Pons (tissue), 1 donor: ENCODE measurements around the gene CCDC121.

Experiments
- DNase-seq: peaks from one replicate; pipeline ENCODE4 v3.0.0-alpha.2; 2016; ENCODE audit warnings: low spot score

The CCDC121 gene, protein sequence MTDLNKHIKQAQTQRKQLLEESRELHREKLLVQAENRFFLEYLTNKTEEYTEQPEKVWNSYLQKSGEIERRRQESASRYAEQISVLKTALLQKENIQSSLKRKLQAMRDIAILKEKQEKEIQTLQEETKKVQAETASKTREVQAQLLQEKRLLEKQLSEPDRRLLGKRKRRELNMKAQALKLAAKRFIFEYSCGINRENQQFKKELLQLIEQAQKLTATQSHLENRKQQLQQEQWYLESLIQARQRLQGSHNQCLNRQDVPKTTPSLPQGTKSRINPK

DNA sequence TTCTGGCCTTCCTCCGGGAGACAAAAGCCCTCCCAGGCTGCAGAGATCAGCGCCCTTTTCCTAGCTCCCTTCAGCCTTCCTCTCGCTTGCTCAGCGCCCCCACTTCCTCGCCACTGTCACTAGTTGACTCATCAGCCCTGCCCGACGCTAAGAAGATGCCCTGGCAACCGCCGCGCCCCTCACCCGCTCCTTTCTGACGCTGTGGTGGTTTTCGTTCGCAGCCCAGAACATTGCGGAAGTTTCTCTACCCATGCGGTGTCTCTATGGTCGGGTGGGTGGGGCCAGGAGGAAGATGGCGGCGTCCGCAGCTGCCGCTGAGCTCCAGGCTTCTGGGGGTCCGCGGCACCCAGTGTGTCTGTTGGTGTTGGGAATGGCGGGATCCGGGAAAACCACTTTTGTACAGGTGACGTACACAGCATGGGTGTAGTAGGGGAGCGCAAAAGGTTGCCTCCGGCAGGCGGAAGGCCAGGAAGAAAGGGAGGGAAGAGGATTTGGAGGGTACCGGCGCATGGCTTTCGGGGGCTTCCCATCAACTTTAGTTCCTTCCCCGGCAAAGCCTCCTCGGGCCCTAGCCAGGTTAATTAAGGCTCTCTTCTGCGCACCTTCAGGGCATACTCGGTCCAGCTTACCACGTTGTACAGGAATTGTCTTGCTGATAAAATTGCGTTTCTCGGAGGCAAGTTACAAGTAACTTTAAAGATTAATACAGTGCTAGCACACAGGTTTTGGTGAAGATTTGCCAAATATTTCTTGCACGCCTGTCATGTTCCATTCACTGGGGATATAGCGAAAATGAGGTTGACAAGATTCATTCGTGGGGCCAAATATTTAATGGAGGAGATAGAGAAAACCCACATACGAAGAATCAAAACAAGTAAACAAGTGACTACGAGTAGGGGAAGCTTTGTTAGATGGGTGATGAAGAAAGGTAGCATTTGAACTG is at the start of gene CCDC121, which contains the start of gene GPN1:
CCDC121 (minus strand) TSS at position 246 of the 943 bp plus-strand sequence. CDS start 1,213 bp downstream, outside the sequence.
GPN1 (plus strand) TSS at position 284 of the 943 bp plus-strand sequence; CDS start at position 293, 9 bp downstream.
- peak; percentile 86 for DNase-seq

DNA sequence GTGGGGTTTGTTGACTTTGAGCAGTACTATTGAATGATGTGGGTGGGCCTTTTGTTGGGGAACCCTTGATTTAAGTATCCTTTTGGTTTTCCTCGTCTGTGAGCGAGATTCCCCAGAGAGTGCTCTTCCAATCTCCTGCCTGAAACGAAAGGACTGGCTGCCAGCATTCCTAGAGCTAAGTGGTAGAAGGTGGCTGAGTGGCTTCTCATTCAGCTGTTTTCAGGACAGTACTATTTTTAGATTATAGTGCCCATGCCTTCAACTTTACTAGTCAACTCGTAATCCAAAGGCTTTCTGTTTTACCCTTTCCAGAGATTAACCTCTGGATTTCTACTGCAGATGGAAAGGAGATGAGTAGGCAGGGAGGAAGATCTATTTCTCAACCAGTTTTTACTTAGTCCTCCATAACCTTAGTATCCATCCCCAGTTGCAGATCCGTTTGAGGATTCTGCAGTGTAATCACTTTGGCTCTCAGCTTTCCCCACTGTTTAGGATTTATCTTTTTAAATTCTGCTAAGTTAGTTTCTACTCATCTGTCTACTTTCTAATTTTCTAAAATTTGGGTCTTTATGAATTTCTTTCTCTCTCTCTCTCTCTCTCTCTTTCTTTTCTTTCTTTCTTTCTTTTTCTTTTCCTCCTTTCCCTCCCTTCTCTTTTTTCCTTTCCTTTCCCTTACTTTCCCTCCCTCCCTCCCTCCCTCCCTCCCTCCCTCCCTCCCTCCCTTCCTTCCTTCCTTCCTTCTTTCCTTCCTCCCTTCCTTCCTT is 44.1 kb upstream of the CCDC121 start:
- no peak for DNase-seq

DNA sequence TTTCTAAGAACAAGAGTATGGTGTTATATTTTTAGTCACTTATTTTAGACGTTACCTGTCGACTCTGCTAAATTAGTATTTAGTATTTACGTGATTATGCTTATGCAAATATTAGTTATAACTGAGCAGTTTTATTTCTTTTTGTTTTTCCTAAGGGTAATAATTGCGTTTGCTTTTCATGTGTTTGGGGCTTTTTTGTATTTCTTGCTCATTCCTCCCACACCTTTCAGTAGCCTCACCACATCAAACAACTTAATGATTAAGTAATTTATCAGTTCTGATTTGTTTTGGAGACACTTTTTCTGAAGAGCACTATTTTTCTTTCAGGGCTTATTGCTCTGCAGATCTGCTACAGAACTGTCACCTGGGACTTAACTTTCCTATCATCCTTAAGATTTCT is 42.4 kb upstream of the CCDC121 start:
- DNase-seq, result no peak

DNA sequence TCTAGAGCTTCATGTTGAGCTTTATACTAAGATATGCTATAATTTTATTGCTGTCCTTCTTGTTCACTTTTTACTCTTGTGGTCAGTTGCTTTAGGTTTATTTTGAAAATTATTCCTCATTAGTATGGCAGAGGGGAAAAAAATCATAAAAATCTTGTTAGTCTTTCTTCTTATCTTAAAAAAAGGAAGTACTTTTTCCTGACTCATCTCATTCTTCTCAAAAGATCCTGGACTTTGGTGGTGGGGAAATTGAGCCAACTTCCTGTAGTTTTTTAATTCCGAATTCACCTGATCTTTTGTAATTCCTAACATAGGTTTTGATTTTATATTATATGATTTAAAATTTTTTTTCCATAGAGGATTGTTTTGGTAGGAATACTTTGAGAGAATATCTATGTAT is 38.6 kb upstream of the CCDC121 start:
- DNase-seq, result no peak

DNA sequence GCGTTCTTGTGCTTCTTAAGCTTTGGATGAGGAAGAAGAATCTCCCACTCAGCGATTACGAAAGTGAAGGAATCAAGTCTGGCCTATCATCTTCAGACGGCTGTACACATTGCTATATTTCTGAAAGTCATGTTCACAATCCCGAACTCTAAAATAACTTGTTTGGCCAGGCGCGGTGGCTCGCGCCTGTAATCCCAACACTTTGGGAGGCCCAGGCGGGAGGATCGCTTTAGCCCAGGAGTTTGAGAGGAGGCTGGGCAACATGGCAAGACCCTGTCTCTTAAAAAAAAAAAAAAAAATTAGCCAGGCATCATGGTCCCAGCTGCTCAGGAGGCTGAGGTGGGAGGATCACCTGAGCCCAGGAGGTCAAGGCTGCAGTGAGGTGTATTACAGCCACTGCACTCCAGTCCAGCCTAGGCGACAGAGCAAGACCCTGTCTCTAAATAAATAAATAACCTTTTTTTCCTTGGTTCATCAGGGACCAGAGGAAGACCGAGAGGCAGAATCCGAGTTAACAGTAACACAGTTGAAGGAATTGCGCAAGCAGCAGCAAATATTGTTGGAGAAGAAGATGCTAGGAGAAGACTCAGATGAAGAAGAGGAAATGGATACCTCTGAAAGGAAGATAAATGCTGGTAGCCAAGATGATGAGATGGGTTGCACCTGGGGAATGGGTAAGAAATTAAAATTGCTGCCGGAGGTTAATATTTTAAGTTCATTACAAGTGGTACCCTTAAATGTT is 36.0 kb upstream of the CCDC121 start:
- DNase-seq, result no peak

DNA sequence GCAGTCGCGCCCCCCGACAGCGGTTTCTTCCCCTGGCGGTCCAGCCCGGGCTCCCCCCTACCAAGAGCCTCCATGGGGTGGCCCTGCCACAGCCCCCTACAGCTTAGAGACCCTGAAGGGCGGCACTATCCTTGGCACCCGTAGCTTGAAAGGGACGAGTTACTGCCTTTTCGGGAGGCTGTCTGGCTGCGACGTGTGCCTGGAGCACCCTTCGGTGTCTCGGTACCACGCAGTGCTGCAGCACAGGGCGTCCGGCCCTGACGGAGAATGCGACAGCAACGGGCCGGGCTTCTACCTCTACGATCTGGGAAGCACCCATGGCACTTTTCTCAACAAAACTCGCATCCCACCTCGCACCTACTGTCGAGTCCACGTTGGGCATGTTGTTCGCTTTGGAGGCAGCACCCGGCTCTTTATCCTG is 35.4 kb upstream of the CCDC121 start:
- no peak for DNase-seq

DNA sequence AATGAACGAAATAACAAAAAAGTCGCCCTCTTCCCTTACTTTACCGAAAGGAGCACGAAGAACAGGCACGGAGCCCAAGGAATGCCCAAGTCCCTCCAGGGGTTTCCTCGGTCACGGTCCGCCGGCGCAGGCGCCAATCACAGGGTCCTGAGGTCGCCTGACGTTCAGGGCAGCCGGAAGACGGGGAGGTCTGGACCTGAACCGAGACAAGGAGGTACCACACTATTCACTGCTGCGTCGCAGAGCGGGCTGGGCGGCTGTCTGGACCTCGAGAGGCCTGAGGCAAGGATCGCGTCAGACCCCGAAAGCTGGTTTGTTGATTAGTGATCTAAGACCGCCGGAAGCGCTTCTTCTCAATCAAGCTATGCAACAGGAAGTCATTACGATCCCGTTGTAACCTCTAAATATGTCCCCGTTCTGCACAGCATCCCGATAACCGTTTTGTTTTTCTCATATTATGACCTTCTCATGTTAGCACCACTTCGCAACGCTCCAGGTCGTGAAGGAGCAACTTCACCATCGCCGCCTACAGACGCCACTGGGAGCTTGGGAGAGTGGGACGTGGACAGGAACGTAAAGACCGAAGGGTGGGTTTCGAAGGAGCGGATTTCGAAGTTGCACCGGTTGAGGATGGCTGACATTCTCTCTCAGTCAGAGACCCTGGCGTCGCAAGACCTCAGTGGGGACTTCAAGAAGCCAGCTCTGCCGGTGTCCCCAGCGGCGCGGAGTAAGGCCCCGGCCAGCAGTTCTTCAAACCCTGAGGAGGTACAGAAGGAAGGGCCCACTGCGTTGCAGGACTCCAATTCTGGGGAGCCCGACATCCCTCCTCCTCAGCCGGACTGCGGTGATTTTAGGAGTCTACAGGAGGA is 34.7 kb upstream of the CCDC121 start, which contains the start of the genes SLC4A1AP and SUPT7L:
SLC4A1AP (plus strand) TSS at position 605 of the 869 bp plus-strand sequence; CDS start at position 631, 26 bp downstream.
SUPT7L (minus strand) TSS at position 330 of the 869 bp plus-strand sequence. CDS start 1,422 bp downstream, outside the sequence.
- peak; percentile 87 for DNase-seq

DNA sequence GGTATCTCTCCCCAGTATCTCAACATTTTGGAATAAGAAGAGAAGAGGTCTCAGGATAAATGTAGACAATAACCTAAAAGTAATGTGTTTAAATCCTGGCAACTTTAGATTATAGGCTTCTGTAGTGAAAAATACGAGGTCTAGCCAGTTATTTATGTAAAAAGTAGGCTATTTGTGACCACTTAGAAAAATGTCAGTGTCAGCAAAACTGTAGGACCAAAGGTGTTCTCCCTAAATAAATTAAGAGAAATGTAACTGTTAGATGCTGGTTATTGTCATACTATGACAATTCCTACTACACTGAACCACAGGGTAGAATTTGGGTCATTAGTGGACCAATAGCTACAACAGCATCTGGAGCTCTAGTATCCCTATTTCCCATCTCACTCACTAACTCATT is 32.6 kb upstream of the CCDC121 start:
- DNase-seq, result no peak

DNA sequence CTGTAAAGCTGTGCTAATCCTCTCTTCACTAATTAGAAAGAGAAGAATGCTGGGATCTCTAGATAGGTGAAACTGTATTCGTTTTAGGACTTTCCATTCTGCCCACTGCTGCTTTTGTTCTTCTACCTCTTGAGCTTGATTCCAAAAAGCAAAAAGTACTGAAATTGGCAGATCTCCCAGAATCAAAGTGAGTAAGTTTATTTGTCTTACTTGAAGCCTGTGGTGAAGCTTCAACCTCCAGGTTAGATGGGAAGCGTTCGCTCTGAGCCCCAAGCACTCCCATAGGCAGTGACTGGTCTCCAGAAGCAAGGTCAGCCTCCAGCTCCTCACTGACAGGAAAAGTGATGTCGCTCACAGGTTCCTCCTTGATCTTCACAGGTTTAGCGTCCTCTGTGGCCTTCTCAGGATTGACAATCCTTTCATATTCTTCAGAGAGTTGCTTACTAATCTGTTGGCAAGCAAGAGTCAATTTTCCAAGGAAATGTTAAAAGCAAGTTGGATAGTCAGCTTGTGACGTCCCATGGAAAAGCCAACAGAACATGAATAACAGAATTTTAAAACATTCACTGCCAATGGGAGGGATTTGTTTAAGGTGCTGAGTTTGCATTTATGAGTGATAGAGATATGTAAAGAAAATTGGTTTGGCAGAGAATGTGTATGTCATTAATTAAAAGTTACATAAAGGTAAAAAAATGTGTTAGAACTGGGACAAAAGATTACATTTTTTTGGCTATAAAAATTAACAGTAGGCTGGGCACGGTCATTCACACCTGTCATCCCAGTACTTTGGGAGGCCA is 26.5 kb upstream of the CCDC121 start:
- DNase-seq, result peak; percentile 13

DNA sequence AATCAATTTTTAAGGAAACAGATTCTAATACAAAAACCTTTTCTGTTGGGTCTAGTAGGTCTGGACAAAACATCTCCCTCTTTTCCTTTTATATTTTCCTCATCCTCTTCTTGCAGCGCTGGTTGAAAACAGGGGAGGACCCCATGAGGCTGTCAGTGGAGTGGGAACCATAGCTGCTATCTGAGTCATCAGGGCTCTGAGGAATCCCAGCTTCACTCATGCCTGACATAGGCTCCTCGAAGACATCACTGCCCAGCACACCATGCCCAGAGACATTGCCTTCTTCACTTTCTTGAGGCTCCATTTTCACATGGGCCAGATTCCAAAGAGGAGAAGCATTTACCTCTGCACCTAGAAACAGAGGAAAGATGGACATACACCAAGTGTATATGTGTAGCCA is 24.6 kb upstream of the CCDC121 start:
- DNase-seq, result no peak

DNA sequence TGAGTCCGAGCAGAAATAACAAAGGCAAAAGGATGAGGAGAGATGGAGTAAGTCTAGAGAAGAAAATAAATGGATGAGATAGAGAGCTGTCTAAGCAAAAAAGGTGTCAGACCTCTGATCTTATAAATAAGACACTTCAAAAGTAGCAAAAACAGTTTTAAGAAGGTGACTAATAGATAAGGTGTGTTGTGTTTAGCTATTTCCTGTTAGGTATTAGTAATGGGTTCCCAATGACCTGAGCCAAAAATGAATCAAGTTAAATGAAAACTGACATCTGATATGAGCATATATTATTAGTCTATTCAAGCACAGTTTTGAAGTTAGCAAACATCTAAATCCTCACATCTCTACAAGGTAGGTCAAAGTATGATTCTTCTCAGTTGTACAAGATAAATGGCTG is 24.0 kb upstream of the CCDC121 start:
- no peak for DNase-seq

DNA sequence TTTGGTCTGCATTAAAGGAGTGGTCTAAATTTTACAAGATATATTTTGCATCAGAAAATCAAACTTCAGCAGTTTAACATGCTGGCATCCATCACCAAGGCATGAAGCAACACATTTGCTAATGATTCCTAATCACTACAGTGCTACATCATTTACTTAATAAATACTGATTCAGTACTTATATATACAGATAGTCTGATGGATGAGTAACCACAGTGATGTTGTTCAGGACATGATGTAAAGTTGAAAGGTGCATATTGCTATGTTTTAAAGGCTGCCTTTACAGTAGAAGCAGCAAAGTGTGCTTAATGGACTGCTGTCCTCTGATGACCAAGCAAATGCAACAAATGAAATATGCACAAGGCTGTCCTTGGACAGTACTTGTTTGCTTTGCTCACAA is 23.5 kb upstream of the CCDC121 start:
- DNase-seq, result no peak

DNA sequence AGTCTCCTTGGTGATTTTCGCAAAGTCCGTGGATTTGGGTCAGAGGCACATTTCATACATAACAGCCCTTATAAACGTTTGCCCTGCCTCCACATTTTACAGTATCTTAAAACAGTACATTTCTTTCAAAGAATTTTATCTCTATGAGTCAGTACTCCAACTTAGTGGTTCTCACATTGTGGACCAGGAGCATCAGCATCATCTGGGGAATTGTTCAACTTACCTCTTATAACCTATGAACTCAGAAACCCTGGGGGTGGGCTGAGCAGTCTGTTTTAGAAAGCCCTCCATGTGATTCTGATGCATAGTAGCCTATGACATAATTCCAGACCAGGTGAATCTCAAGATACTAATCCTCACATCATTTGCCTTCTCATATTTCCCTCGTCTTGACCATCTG is 22.2 kb upstream of the CCDC121 start:
- DNase-seq, result no peak

DNA sequence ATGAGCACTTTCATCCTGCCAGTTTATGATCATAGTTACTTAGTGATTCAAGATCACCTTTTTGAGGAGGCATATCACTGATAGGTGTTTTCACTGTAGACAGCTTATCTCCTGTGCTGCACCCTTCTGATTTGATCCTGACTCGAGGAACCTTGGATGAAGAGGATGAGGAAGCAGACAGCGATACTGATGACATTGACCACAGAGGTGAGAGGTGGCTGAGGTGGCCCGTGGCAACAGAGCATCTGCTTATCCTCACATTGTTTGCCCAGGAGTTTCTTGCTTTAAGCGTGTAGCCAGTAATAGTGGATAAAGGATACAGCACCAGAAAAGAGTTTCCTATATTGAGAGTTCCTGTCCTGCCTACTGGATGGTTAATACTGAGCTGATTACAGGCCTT is 18.9 kb upstream of the CCDC121 start:
- DNase-seq, result no peak

DNA sequence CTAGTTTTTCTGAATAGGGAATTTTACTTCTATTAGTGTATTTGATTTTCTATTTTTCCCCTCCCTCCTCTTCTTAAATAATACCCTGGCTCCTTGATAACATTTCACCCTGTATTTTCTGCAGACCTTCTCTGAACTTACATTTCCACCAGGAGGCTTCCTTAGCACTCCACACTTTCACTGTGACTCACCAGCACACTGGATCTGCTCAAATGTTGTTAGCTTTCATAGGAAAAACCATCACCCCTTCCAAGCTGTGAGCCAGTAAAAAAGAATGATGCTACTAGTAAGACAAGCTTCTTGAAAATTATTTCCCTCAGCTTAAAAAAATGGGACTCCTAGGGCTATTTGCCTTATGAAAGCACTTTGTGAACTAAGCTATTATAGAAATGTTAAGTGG is 18.5 kb upstream of the CCDC121 start:
- no peak for DNase-seq

DNA sequence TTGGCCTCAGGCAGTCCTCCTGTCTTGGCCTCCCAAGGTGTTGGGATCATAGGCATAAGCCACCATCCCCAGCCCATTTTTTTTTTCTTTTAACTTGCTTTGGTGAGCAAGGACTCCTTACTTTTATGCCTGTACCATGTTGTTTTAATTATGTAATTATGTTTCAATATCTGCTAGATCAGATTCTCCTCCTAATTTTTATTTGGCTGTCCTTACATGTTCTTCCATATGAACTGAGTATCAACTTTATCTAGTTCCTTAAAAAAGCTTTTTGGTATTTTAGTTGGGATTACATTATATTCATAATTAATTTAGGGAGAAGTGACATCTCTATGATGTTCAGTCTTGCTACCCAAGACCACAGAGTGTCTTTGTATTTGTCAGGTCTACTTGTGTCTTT is 16.4 kb upstream of the CCDC121 start:
- DNase-seq, result no peak

DNA sequence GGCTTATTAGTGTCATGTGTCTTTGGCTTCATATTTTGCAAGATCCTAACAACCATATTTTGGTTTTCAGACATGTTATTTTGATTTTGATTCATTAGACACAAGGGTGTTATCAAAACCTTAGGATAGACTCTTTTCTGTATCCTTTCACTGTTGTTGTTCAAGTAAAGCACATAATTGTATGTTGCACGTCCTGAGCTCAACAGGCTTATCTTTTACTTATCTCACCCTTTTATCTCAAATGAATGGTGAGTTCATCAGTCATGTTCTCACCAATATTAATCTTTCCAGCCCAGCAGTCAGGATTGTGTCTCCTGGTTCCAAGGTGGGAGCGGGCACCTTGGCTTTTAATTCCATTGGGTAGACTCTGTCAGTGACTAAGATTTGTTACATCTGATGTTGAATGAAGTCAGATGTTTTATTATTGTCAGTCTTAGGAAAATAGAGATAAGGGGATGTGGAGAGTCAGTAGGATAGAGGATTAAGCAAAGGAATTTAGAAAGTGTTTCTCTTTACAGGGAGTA is 12.0 kb upstream of the CCDC121 start:
- no peak for DNase-seq

DNA sequence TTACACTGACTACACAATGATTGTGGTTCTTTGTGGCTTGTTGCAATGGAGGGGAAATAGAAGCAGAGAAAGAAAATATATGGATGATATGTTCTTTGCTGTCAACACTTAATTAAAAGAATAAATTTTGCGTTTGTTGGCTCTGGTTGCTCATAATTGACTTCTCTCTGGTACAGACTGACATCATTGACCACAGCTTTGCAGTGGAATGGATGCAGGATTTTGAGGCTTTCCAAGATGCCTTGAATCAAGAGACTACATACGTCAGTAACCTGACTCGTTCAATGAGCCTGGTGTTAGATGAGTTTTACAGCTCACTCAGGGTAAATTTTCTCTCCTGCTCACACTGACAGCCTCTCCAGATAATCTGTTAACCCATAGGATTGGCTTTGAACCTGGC is 9.9 kb upstream of the CCDC121 start:
- DNase-seq, result no peak

DNA sequence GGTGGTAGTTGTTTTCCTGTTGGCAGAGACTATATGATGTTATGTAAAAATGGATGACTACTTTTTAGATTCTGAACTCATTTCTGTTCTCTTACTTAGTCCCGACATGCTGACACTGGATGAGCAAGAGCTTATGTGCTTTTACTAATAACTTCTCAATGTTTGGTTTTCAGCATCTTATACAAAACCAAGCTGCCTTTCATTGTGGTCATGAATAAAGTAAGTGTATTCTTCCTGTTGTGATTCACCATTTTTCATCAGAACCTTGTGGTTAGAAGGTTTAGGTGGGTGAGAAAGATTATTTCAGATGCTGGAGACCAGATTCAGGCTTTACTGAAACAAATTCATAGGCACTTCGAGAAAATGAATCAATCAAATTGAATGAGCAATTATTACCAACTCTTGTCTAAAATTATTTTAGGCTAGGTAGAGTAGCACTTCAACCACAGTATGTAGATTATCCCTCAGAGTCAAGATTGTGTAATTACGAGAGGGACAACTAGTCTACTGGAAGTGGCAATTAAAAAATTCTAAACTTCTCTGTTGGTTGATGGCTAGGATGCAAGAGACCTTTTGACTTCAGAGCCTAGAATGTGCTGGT is 9.3 kb upstream of the CCDC121 start:
- DNase-seq, result no peak
